HCT116 (cell line): ENCODE measurements around the gene PDHX.

Experiments
- ELF1 ChIP-seq: IDR thresholded peaks from 2 replicates; pipeline ENCODE4 v1.6.1; 2012; ENCODE audit warnings: low read depth, borderline replicate concordance
- EZH2phosphoT487 ChIP-seq: fragments of 200-600 bp; IDR thresholded peaks from 2 replicates; pipeline ENCODE4 v1.6.1; 2018; ENCODE audit warnings: antibody characterized with exemption, borderline replicate concordance
- JUND ChIP-seq: IDR thresholded peaks from 2 replicates; pipeline ENCODE4 v1.6.1; 2012
- POLR2AphosphoS5 ChIP-seq: IDR thresholded peaks from 2 replicates; pipeline ENCODE4 v1.6.1; 2011; ENCODE audit warnings: mild to moderate bottlenecking, low read depth, low read length, moderate library complexity
- REST ChIP-seq: IDR thresholded peaks from 2 replicates; pipeline ENCODE4 v1.6.1; 2012; ENCODE audit warnings: low read depth
- ZFX ChIP-seq: fragments of 450-650 bp; IDR thresholded peaks from 2 replicates; pipeline ENCODE4 v1.6.1; 2017
- TF ChIP-seq, protein P1 (sequence below), 3 experiments: fragments of 200-600 bp in 1 of 3; sonication (generic) in 1 of 3; IDR thresholded peaks in 2 of 3; conservative IDR thresholded peaks in 1 of 3; 2 replicates each; pipeline ENCODE4 v1.5.1; 2012 to 2017; ENCODE audit warnings: low read depth in 2 of 3, low read length in 2 of 3, antibody characterized with exemption in 1 of 3, borderline replicate concordance in 1 of 3, control low read depth in 1 of 3, mild to moderate bottlenecking in 1 of 3, mixed read lengths in 1 of 3, mixed run types in 1 of 3, moderate library complexity in 1 of 3; ENCODE audit not compliant: insufficient read depth in 1 of 3

DNA sequence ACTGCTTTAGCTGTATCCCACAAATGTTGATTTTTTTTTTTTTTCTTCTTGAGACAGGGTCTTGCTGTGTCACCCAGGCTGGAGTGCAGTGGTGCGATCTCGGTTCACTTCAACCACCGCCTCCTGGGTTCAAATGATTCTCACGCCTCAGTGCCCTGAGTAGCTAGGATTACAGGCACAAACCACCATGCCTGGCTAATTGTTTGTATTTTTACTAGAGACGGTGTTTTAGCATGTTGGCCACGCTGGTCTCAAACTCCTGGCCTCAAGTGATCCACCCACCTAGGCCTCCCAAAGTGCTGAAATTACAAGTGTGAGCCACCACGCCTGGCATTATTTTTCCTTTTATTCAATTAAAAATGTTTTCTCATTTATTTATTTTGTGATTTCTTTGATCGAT, 55.9 kb downstream of the PDHX start:
- TF ChIP-seq, protein P1, sequence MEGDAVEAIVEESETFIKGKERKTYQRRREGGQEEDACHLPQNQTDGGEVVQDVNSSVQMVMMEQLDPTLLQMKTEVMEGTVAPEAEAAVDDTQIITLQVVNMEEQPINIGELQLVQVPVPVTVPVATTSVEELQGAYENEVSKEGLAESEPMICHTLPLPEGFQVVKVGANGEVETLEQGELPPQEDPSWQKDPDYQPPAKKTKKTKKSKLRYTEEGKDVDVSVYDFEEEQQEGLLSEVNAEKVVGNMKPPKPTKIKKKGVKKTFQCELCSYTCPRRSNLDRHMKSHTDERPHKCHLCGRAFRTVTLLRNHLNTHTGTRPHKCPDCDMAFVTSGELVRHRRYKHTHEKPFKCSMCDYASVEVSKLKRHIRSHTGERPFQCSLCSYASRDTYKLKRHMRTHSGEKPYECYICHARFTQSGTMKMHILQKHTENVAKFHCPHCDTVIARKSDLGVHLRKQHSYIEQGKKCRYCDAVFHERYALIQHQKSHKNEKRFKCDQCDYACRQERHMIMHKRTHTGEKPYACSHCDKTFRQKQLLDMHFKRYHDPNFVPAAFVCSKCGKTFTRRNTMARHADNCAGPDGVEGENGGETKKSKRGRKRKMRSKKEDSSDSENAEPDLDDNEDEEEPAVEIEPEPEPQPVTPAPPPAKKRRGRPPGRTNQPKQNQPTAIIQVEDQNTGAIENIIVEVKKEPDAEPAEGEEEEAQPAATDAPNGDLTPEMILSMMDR (IDR thresholded peaks at IDR 0.05 in 2 of 3, conservative IDR thresholded peaks at IDR 0.05 in 1 of 3; ENCODE audit: borderline replicate concordance in 1 of 3, insufficient read depth in 1 of 3, low read depth in 2 of 3, low read length in 2 of 3) = no peak
- TF ChIP-seq POLR2AphosphoS5 (no peak), REST (no peak), EZH2phosphoT487 (no peak), ELF1 (no peak), ZFX (no peak), JUND (no peak)
